Measurements from ENCODE around the gene EDIL3. TPM values are rescaled to one million over a fixed set of nuclear protein-coding genes. Genes with fewer than 3 reads are reported as not detected.
"Not testable (repeated sequence)": the region's sequence is repeated elsewhere in the genome, so short reads cannot be mapped to it uniquely, and the experiment has no call there.

Gene EDIL3
- total RNA-seq, 2 experiments from 2014 or later, result not detected

DNA sequence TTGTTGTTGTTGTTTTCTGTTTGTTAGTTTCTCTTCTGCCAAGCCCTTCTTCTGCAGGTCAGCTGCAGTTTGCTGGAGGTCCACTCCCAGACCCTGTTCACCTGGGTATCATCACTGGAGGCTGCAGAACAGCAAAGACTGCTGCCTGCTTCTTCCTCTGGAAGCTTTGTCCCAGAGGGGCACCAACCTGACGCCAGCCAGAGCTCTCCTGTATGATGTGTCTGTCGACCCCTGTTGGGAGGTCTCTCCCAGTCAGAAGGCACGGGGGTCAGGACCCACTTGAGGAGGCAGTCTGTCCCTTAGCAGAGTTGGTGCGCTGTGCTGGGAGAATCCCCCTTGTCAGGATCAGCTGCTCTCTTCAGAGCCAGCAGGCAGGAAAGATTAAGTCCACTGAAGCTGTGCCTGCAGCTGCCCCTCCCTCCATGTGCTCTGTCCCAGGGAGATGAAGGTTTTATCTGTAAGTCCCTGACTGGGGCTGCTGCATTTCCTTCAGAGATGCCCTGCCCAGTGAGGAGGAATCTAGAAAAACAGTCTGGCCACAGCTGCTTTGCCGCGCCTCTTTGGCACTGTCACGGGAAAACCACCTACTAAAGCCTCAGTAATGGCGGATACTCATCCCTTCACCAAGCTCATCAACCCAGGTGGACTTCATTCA, 299.2 kb downstream of the EDIL3 start:
- no peak overlapping the region for H3K4me3 Mint-ChIP-seq
- POLR2A ChIA-PET, result no interaction called here
- no peaks in the 10 kb centered on the region for H3K4me1 Mint-ChIP-seq
- H3K9me3 Mint-ChIP-seq, result no peaks in the 10 kb centered on the region
- CTCF ChIA-PET, result no interaction called here
- no peak overlapping the region for H3K27ac Mint-ChIP-seq
- DNase-seq, result no peak
- no peaks in the 10 kb centered on the region for H3K27me3 Mint-ChIP-seq
- no peaks in the 10 kb centered on the region for H3K36me3 Mint-ChIP-seq (ENCODE audit: low read depth)

DNA sequence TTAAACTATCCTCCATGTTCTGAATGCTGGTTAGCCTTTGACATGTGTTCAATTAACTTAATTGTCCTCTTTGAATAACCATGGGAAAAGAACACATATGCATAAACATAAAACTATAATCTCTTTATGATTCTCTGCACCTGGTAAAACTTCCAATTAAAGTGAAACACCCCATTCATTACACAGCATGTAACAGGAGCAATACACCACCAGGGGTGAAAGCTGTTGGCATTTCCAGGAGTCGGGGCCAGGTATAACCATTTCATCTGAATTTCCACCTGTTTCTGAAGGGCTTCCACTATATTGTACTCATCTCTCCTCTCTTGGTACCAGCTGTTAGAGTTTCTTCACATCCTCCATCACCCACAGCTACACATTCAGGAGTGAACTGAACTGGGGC, 303.8 kb downstream of the EDIL3 start:
- CTCF ChIA-PET, result no interaction called here
- peaks cover 2% of the 10 kb centered on the region for H3K9me3 Mint-ChIP-seq
- no peak overlapping the region for H3K27ac Mint-ChIP-seq
- H3K4me1 Mint-ChIP-seq, result no peaks in the 10 kb centered on the region
- H3K4me3 Mint-ChIP-seq, result no peak overlapping the region
- H3K36me3 Mint-ChIP-seq (ENCODE audit: low read depth), result no peaks in the 10 kb centered on the region
- DNase-seq, result no peak
- H3K27me3 Mint-ChIP-seq, result no peaks in the 10 kb centered on the region
- POLR2A ChIA-PET, result no interaction called here

DNA sequence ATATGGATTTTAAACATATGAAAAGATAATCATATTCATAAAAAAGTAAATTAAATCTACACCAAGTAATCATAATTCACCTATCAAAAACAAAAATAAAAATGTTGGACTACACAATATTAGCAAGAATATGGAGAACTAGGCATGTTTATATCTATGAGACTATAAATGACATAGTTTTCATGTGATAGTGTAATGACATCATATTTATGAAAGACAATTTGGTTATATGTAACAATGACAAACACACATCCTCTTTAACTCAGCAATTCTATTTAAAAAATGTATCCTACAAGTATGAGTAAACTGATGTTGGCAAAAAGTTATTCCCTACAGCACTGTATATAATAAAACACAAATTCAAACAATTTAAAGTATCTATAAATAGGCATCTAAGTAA, 312.3 kb downstream of the EDIL3 start:
- H3K27me3 Mint-ChIP-seq, result no peaks in the 10 kb centered on the region
- H3K9me3 Mint-ChIP-seq, result no peaks in the 10 kb centered on the region
- H3K4me1 Mint-ChIP-seq, result no peaks in the 10 kb centered on the region
- CTCF ChIA-PET, result no interaction called here
- H3K4me3 Mint-ChIP-seq, result no peak overlapping the region
- no peaks in the 10 kb centered on the region for H3K36me3 Mint-ChIP-seq (ENCODE audit: low read depth)
- no peak for DNase-seq
- H3K27ac Mint-ChIP-seq, result no peak overlapping the region
- POLR2A ChIA-PET, result no interaction called here

DNA sequence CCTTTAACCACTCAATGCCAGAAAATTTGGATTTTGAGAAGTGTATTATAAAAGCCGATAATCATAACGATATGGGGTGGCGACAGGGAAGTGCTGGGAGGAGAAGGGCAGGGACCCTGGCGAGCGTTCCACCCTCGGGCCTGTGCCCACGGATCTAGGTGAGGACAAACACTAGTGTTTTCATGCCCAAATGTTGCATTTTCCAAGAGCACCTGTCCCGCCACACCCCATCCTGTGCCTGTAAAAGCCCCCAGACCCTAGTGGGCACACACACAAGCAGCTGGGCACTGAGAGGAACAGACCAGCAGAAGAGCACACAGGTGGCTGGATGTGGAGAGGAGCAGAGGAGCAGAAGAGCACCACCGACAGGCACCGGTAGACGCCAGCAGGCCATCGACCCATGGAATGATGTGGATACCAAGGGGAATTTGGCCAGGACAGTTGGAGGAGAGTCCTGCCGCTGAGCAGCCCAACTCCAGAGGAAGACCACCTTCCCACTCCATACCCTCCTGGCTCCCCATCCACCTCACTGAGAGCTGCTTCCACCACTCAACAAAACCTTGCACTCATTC, 315.0 kb downstream of the EDIL3 start:
- ChIA-PET CTCF (no interaction called here), POLR2A (no interaction called here)
- Mint-ChIP-seq H3K4me1 (no peaks in the 10 kb centered on the region), H3K9me3 (no peaks in the 10 kb centered on the region), H3K27ac (no peak overlapping the region), H3K27me3 (no peaks in the 10 kb centered on the region), H3K4me3 (no peak overlapping the region), H3K36me3 (ENCODE audit: low read depth) (no peaks in the 10 kb centered on the region)
- DNase-seq, result no peak

DNA sequence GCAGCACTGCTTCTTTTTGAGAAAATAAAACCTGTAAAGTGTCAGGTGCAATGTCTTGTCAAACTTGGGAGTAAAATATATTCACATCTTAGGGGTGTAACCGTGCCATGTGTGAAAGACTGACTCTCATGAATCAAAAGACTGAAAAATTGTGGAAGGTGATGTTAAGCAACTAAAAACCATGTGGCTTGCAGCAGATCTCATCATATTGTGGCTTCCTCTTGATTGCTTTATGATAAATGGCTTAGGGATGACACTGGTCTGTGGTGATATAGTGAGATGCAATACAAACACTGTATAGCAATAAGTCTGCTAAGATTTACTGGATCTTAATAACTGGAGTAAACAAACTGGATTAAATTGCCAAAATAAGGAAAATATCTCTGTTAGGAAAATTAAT, 321.6 kb downstream of the EDIL3 start:
- H3K27ac Mint-ChIP-seq, result no peak overlapping the region

DNA sequence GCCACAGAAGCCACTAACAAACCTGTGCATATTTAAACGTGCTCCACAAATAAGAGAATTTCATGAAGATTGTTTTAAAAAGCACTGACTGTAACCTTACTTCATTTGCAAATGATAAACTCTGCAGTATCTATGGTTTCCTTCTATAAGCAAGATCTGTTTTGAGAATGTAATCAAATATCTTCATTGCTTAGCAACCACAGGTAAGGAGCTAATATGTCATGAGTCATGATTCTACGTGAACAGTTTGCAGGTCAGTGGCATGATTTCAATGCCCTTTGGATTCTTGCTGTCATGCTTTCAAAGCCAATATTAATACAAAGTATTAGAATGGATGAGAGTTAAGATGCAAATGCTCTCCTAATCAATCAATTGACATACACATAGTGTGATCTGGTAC, 325.0 kb downstream of the EDIL3 start:
- Mint-ChIP-seq H3K36me3 (ENCODE audit: low read depth) (no peaks in the 10 kb centered on the region), H3K4me3 (no peak overlapping the region), H3K27ac (no peak overlapping the region), H3K27me3 (no peaks in the 10 kb centered on the region), H3K4me1 (no peaks in the 10 kb centered on the region), H3K9me3 (no peaks in the 10 kb centered on the region)
- CTCF ChIA-PET, result interaction anchor here (0.7 kb wide), 1 partner anchor 211 kb away, joined by 3 read pairs; no protein-coding TSS in a partner anchor
- POLR2A ChIA-PET, result no interaction called here
- no peak for DNase-seq

More for the DNA sequence above, 321.6 kb downstream of the EDIL3 start:
- no peaks in the 10 kb centered on the region for H3K36me3 Mint-ChIP-seq (ENCODE audit: low read depth)
- no peak for DNase-seq
- H3K9me3 Mint-ChIP-seq, result no peaks in the 10 kb centered on the region
- no peaks in the 10 kb centered on the region for H3K27me3 Mint-ChIP-seq
- H3K4me1 Mint-ChIP-seq, result no peaks in the 10 kb centered on the region
- no peak overlapping the region for H3K4me3 Mint-ChIP-seq
- POLR2A ChIA-PET, result no interaction called here
- CTCF ChIA-PET, result no interaction called here

DNA sequence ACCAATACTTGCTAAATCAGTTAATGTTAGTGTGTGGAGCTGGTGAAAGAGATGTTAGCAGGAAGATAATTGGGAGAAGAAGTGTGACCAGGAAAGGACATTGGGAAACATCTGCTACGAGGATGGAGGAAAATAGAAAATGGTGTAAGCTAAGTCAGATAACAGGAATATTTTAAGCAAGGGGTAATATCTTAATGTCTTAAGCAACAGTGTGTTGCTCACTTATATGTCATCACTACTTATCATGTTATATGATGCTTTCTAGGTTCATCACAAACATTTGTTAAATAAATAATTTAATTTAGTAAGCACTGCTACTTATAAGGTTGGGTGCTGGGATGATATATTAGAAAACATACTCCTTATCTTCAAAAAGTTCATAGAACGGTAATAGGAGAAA, 326.1 kb downstream of the EDIL3 start:
- Mint-ChIP-seq H3K27me3 (no peaks in the 10 kb centered on the region), H3K36me3 (ENCODE audit: low read depth) (no peaks in the 10 kb centered on the region), H3K27ac (no peak overlapping the region), H3K4me3 (no peak overlapping the region), H3K9me3 (no peaks in the 10 kb centered on the region), H3K4me1 (no peaks in the 10 kb centered on the region)
- DNase-seq, result no peak
- POLR2A ChIA-PET, result no interaction called here
- CTCF ChIA-PET, result interaction anchor here (1.4 kb wide), 1 partner anchor 17 kb away, joined by 3 read pairs; no protein-coding TSS in a partner anchor

DNA sequence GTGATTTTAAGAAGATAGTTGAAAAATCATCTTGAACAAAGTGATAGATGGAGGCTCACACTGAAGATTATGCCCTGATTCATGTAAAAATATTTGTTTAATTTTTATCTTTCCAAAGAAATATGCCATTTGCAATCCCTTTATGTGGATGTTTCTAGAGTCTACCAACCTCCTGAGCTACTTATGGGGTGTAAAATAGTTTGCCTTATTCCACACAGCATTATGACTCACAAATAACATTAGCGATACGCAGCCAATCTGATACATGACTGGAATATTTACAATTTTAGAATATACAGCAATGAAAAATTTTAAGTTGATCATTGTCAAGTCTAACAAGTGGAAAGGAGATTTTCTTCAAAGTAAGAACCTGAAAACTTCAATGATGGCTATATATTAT, 327.5 kb downstream of the EDIL3 start:
- H3K4me1 Mint-ChIP-seq, result no peaks in the 10 kb centered on the region
- H3K36me3 Mint-ChIP-seq (ENCODE audit: low read depth), result no peaks in the 10 kb centered on the region
- no peaks in the 10 kb centered on the region for H3K9me3 Mint-ChIP-seq
- no peaks in the 10 kb centered on the region for H3K27me3 Mint-ChIP-seq
- CTCF ChIA-PET, result interaction anchor here (1.4 kb wide), 1 partner anchor 16 kb away, joined by 3 read pairs; no protein-coding TSS in a partner anchor
- H3K27ac Mint-ChIP-seq, result no peak overlapping the region
- POLR2A ChIA-PET, result no interaction called here
- H3K4me3 Mint-ChIP-seq, result no peak overlapping the region
- no peak for DNase-seq

DNA sequence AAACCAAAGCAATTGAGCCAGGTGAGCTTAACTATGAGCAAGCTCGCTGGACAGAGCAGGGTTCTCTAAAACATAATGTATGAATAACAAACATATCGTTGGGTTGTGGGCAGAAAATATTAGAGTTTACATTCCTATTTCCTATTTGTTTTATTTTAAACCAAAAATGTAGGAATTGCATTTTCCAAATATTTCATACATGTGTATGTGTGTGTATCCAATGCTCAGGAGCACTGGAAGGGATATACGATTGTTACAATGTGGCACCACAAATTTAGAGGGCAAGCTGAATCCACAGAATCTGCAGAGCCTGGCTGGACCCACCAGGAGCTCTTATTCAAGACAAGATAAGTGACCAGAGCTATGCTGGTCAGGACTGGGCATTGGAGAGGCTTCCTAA, 338.7 kb downstream of the EDIL3 start:
- Mint-ChIP-seq H3K27ac (no peak overlapping the region), H3K36me3 (ENCODE audit: low read depth) (no peaks in the 10 kb centered on the region), H3K4me3 (no peak overlapping the region), H3K9me3 (no peaks in the 10 kb centered on the region), H3K27me3 (no peaks in the 10 kb centered on the region), H3K4me1 (no peaks in the 10 kb centered on the region)
- DNase-seq, result no peak
- ChIA-PET POLR2A (no interaction called here), CTCF (no interaction called here)

DNA sequence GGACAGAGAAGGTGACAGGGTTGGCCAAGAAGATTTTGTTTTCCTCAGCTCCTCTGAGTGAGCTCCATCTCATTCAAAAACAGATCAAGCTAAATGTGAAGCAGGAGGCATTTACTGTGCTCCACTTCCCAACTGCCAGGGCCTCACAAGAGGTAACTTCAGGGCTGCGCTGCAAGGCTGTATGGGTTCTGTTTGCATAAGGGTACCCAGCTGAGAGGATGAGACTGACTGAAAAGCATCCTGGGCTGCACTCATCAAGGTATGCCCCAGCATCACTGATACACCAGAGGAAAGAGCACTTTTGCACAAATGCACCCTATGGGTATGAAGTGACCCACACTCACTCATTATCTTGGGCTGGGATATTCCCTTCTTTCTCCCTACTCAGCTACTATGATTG, 347.8 kb downstream of the EDIL3 start:
- ChIA-PET CTCF (no interaction called here), POLR2A (no interaction called here)
- no peak overlapping the region for H3K27ac Mint-ChIP-seq
- H3K4me1 Mint-ChIP-seq, result no peaks in the 10 kb centered on the region
- H3K4me3 Mint-ChIP-seq, result no peak overlapping the region
- no peaks in the 10 kb centered on the region for H3K27me3 Mint-ChIP-seq
- no peaks in the 10 kb centered on the region for H3K9me3 Mint-ChIP-seq
- no peak for DNase-seq
- no peaks in the 10 kb centered on the region for H3K36me3 Mint-ChIP-seq (ENCODE audit: low read depth)

DNA sequence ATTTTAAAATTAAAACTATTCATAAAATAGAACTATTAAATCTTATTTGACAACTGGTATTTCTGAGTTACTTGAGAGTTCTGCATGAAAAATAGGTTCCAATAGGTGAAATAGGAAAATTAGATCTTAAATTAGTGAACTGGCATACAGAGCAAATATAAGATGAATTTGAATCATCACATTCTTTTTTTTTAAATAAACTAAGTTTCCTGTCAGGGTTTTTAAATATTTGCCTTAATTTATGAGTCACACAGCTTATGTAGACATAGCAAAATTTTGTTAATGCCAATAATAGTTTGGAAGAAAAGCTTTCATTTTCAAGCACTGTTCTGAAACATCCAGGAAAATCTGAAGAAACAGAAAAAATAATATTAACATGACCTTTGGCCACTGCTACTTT, 352.4 kb downstream of the EDIL3 start:
- Mint-ChIP-seq H3K4me3 (no peak overlapping the region), H3K9me3 (no peaks in the 10 kb centered on the region), H3K27me3 (no peaks in the 10 kb centered on the region), H3K4me1 (no peaks in the 10 kb centered on the region), H3K27ac (no peak overlapping the region), H3K36me3 (ENCODE audit: low read depth) (no peaks in the 10 kb centered on the region)
- ChIA-PET POLR2A (no interaction called here), CTCF (no interaction called here)
- no peak for DNase-seq

DNA sequence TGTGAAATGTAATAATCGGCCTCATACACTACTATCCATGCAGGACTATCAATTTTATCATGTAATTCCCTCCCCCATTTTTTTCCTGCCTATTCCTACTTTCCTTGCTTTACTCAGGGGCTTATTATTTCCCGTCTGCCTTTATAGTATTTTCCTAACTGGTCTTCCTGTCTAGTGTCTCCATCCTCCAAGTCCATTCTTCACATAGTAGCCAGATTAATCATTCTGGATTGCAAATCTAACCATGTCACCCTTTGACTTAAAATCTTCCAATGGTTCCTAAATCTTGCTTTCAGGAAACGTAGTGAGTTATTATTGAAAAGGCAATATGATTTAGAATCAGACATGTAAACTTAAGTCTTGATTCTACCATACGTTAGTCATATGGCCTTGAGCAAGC, 356.6 kb downstream of the EDIL3 start:
- Mint-ChIP-seq H3K9me3 (no peaks in the 10 kb centered on the region), H3K27me3 (no peaks in the 10 kb centered on the region), H3K27ac (no peak overlapping the region), H3K36me3 (ENCODE audit: low read depth) (no peaks in the 10 kb centered on the region), H3K4me3 (no peak overlapping the region), H3K4me1 (no peaks in the 10 kb centered on the region)
- ChIA-PET POLR2A (no interaction called here), CTCF (no interaction called here)
- no peak for DNase-seq

DNA sequence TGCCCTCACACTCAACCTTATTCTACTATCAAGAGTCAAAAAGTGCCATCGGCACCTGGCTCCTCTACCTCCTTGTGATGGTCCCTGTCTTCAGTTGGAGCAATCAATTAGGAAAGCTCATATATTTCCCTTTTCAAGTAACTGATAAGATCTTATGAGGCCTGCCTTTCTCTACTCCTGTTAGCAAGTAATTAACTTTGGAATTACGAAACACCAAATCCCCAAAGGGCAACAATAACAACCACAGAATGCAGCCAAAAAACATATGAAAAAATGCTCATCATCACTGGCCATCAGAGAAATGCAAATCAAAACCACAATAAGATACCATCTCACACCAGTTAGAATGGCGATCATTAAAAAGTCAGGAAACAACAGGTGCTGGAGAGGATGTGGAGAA, 366.2 kb downstream of the EDIL3 start:
- H3K9me3 Mint-ChIP-seq; H3K27ac Mint-ChIP-seq; POLR2A ChIA-PET; CTCF ChIA-PET; H3K4me1 Mint-ChIP-seq; H3K4me3 Mint-ChIP-seq; DNase-seq; H3K36me3 Mint-ChIP-seq (ENCODE audit: low read depth); H3K27me3 Mint-ChIP-seq: not testable (repeated sequence)

DNA sequence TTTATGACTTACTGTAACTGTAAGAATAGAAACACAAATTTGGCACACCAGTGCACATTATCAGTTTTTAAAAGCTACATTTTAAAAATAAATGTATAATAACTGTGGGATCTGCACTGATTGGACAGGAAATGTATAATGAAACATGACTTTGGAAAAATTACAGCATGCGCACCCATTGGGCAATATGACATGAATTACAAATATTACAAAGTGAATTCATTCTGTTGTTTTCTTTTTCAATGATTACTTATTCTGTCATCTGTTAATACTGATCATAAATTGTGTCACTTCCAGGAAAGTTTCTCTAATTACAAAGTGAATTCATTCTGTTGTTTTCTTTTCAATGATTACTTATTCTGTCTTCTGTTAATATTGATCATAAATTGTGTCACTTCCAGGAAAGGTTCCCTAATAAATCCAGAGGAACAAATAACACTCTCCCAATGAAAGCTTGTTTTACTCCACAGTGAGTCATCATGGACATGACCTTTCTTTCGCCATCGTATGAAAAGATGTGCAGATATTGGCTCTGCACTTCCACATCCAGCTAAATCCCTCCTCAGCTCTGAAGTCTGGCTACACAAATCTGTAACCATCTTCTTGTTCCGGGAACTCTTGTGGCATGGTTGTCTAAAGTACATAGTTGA, 367.0 kb downstream of the EDIL3 start:
- POLR2A ChIA-PET, result no interaction called here
- DNase-seq, result no peak
- H3K27ac Mint-ChIP-seq, result no peak overlapping the region
- no peak overlapping the region for H3K4me3 Mint-ChIP-seq
- no peaks in the 10 kb centered on the region for H3K27me3 Mint-ChIP-seq
- no peaks in the 10 kb centered on the region for H3K9me3 Mint-ChIP-seq
- no peaks in the 10 kb centered on the region for H3K4me1 Mint-ChIP-seq
- no peaks in the 10 kb centered on the region for H3K36me3 Mint-ChIP-seq (ENCODE audit: low read depth)
- CTCF ChIA-PET, result no interaction called here
